ENCODE data around the gene MINK1. TPM values are rescaled to one million over a fixed set of nuclear protein-coding genes. Genes with fewer than 3 reads are reported as not detected.

MINK1 gene
- total RNA-seq, 1 experiment from 2014 or later = 105 TPM

DNA sequence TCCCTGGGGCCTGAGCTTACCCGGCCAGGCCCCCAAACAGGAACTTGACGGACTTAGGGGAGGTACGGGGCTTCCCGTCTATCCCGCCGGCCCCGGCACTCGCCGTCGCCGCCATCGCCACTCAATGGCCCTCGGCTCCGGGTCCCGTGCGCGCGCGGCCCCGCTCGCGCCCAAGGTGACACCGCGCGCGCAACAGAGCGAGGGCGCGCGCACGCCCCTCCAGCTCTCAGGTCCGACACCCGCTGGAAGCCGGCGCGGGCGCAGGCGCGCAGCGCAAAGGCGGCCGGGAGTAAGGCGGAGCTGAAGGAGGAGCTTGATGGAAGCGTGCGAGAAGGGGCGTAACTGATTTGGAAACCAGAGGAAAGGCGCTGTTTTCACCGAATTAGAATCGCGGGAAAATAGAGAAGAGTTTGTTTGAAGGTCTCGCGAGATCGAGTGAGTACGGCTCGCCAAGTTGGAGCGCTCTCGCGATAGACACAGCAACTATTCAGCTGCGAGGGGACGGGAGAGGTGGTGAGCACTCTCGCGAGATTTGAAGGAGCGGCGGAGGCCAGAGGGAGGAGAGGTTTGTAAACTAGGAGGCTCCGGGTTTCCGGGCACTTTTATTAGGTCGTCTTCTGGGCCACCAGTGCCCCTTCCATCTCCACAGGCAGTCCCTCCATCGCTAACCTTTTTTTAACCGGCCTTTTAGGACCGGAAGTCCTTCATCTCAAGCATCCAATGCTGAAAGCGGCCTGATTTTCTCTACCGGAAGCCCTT lies 106.8 kb downstream of the MINK1 start, which contains the start of the genes RNF167 and SLC25A11 (continued):
- TF ChIP-seq, protein P1, sequence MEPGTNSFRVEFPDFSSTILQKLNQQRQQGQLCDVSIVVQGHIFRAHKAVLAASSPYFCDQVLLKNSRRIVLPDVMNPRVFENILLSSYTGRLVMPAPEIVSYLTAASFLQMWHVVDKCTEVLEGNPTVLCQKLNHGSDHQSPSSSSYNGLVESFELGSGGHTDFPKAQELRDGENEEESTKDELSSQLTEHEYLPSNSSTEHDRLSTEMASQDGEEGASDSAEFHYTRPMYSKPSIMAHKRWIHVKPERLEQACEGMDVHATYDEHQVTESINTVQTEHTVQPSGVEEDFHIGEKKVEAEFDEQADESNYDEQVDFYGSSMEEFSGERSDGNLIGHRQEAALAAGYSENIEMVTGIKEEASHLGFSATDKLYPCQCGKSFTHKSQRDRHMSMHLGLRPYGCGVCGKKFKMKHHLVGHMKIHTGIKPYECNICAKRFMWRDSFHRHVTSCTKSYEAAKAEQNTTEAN (CRISPR knock-in tag; IDR thresholded peaks at IDR 0.05) = no peak
- peak; percentile 71 for TF ChIP-seq SP1 (CRISPR knock-in tag; conservative IDR thresholded peaks at IDR 0.05)
- peak; percentile 89 for TF ChIP-seq ESRRA (CRISPR knock-in tag; IDR thresholded peaks at IDR 0.05; ENCODE audit: borderline replicate concordance)
- TF ChIP-seq OVOL2 (CRISPR knock-in tag; IDR thresholded peaks at IDR 0.05; ENCODE audit: borderline replicate concordance) = no peak

DNA sequence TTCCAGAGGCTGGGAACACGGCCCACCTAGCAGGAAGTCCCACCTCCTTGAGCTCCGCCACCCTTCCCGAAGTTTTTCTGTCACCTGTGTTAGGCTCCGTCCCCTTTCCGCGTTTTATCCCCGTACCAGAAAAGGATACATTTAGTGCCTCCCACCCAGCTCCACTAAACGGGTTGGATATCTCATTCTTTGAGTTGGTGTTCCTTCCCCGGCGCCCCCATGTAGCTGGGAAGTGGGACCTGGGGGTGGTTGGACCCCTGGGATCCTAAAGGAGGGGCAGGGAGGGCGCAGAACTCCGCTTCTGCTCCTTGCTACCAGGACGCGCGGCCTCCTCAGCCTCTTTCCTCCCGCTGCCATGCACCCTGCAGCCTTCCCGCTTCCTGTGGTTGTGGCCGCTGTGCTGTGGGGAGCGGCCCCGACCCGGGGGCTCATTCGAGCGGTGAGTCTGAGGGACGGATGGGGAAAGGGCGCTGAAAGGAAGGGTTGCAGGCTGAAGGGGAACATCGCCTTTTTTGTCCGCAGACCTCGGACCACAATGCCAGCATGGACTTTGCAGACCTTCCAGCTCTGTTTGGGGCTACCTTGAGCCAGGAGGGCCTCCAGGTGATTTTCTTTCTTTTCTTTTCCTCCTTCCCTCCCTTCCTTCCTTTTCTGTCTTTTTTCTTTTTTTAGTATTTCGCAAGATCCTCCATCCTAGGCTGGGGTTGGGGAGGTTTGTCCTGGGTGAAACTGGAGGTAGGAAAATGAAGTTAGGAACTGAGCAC lies 107.6 kb downstream of the MINK1 start:
- no peak for TF ChIP-seq ZNF317 (CRISPR knock-in tag; IDR thresholded peaks at IDR 0.05; ENCODE audit: borderline replicate concordance, low read depth)
- no peak for TF ChIP-seq GRHL2 (CRISPR knock-in tag; IDR thresholded peaks at IDR 0.05; ENCODE audit: insufficient replicate concordance, severe bottlenecking)
- TF ChIP-seq ETV6 (CRISPR knock-in tag; IDR thresholded peaks at IDR 0.05) = peak; percentile 76
- TF ChIP-seq SMAD3 (CRISPR knock-in tag; IDR thresholded peaks at IDR 0.05; ENCODE audit: borderline replicate concordance) = 0 out of 2 replicates have a peak, but pooled peaks have one; percentile 17
- TF ChIP-seq, protein P2, sequence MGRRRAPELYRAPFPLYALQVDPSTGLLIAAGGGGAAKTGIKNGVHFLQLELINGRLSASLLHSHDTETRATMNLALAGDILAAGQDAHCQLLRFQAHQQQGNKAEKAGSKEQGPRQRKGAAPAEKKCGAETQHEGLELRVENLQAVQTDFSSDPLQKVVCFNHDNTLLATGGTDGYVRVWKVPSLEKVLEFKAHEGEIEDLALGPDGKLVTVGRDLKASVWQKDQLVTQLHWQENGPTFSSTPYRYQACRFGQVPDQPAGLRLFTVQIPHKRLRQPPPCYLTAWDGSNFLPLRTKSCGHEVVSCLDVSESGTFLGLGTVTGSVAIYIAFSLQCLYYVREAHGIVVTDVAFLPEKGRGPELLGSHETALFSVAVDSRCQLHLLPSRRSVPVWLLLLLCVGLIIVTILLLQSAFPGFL (CRISPR knock-in tag; IDR thresholded peaks at IDR 0.05; ENCODE audit: borderline replicate concordance) = no peak
- DNase-seq (ENCODE audit: low spot score) (peak; percentile 70), ATAC-seq (peak; percentile 38)
- peak overlapping the region; percentile 98 for H3K27ac Mint-ChIP-seq
- CTCF ChIA-PET = interaction anchor here (0.5 to 2.6 kb wide), 16 partner anchors 10 to 498 kb away, joined by 3 to 38 read pairs (median 5); partner anchors contain the start of genes C1QBP, CAMTA2, CHRNE and ENO3
- H3K4me1 Mint-ChIP-seq = peaks cover 32% of the 10 kb centered on the region
- no peaks in the 10 kb centered on the region for H3K27me3 Mint-ChIP-seq (ENCODE audit: low read depth)
- H3K36me3 Mint-ChIP-seq = peaks cover 51% of the 10 kb centered on the region
- H3K9me3 Mint-ChIP-seq = no peaks in the 10 kb centered on the region
- H3K4me3 Mint-ChIP-seq = peak overlapping the region; percentile 96
- POLR2A ChIA-PET = interaction anchor here (0.7 to 2.6 kb wide), 8 partner anchors 8 to 57 kb away, joined by 3 to 38 read pairs (median 3); partner anchors contain the start of genes CHRNE, GP1BA, INCA1 and KIF1C

DNA sequence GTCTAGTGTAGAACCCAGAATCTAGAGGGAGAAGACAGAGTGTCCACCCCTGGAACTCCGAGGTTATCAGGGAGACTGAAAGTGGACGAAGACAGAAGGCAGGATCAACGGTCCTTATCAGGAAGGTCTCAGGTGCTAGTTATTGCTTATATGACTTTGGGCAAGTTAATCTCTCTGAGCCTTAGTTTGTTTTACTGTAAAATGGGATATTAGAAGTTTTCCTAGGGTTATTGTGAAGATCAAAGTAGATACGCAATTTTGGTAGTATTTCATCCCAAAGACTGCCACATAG lies 108.1 kb downstream of the MINK1 start:
- no peaks in the 10 kb centered on the region for H3K27me3 Mint-ChIP-seq (ENCODE audit: low read depth)
- H3K36me3 Mint-ChIP-seq = peaks cover 52% of the 10 kb centered on the region
- POLR2A ChIA-PET = interaction anchor here (2.6 kb wide), 1 partner anchor 26 kb away, joined by 38 read pairs; the partner anchor contains the start of gene SPAG7
- DNase-seq (ENCODE audit: low spot score) = no peak
- H3K4me1 Mint-ChIP-seq = peaks cover 36% of the 10 kb centered on the region
- H3K27ac Mint-ChIP-seq = peak overlapping the region; percentile 98
- CTCF ChIA-PET = interaction anchor here (0.9 kb wide), 1 partner anchor 37 kb away, joined by 3 read pairs; no protein-coding TSS in a partner anchor
- no peak for ATAC-seq
- H3K4me3 Mint-ChIP-seq = peak overlapping the region; percentile 96
- no peaks in the 10 kb centered on the region for H3K9me3 Mint-ChIP-seq
- TF ChIP-seq KAT7 (CRISPR knock-in tag; IDR thresholded peaks at IDR 0.05; ENCODE audit: borderline replicate concordance) (no peak), ETV6 (CRISPR knock-in tag; IDR thresholded peaks at IDR 0.05) (no peak), CBFB (CRISPR knock-in tag; IDR thresholded peaks at IDR 0.05; ENCODE audit: low read depth) (no peak), ZBTB21 (CRISPR knock-in tag; IDR thresholded peaks at IDR 0.05; ENCODE audit: borderline replicate concordance) (no peak)
- TF ChIP-seq, protein P3, sequence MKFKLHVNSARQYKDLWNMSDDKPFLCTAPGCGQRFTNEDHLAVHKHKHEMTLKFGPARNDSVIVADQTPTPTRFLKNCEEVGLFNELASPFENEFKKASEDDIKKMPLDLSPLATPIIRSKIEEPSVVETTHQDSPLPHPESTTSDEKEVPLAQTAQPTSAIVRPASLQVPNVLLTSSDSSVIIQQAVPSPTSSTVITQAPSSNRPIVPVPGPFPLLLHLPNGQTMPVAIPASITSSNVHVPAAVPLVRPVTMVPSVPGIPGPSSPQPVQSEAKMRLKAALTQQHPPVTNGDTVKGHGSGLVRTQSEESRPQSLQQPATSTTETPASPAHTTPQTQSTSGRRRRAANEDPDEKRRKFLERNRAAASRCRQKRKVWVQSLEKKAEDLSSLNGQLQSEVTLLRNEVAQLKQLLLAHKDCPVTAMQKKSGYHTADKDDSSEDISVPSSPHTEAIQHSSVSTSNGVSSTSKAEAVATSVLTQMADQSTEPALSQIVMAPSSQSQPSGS (CRISPR knock-in tag; IDR thresholded peaks at IDR 0.05; ENCODE audit: borderline replicate concordance, low read depth) = no peak
- TF ChIP-seq, protein P4, sequence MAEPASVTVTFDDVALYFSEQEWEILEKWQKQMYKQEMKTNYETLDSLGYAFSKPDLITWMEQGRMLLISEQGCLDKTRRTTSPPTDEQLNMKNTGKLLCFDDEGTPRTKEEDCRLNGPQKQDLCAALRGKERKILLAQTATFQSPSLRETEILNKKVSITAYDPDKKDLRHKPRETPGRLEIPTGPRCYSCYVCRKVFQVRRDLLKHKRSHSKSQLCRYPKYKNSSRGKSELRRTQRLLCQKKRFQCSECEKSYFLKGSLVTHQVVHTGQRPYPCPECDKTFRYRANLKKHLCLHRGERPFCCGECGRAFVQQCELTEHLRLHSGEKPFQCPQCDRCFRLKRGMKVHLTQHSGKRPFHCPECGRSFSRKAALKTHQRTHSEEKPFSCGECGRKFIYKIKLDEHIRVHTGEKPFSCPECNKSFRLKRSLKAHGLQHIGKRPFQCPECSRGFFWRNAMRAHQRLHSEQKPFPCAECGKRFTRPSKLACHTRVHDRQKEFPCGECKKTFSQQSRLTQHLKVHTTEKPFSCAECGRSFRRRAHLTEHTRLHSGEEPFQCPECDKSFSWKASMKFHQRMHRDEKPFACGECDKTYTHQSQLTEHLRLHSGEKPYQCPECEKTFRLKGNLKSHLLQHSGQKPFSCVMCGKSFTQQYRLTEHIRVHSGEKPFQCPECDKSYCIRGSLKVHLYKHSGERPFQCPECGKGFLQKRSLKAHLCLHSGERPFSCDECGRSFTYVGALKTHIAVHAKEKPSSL (CRISPR knock-in tag; conservative IDR thresholded peaks at IDR 0.05) = no peak
- TF ChIP-seq, protein P5, sequence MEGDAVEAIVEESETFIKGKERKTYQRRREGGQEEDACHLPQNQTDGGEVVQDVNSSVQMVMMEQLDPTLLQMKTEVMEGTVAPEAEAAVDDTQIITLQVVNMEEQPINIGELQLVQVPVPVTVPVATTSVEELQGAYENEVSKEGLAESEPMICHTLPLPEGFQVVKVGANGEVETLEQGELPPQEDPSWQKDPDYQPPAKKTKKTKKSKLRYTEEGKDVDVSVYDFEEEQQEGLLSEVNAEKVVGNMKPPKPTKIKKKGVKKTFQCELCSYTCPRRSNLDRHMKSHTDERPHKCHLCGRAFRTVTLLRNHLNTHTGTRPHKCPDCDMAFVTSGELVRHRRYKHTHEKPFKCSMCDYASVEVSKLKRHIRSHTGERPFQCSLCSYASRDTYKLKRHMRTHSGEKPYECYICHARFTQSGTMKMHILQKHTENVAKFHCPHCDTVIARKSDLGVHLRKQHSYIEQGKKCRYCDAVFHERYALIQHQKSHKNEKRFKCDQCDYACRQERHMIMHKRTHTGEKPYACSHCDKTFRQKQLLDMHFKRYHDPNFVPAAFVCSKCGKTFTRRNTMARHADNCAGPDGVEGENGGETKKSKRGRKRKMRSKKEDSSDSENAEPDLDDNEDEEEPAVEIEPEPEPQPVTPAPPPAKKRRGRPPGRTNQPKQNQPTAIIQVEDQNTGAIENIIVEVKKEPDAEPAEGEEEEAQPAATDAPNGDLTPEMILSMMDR (IDR thresholded peaks at IDR 0.05) = no peak
- TF ChIP-seq, protein P6, sequence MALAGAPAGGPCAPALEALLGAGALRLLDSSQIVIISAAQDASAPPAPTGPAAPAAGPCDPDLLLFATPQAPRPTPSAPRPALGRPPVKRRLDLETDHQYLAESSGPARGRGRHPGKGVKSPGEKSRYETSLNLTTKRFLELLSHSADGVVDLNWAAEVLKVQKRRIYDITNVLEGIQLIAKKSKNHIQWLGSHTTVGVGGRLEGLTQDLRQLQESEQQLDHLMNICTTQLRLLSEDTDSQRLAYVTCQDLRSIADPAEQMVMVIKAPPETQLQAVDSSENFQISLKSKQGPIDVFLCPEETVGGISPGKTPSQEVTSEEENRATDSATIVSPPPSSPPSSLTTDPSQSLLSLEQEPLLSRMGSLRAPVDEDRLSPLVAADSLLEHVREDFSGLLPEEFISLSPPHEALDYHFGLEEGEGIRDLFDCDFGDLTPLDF (CRISPR knock-in tag; IDR thresholded peaks at IDR 0.05) = no peak

Data from WTC11 (cell line).